ENCODE results near the gene PDZRN3.

- TF ChIP-seq CTCF (conservative IDR thresholded peaks at IDR 0.05) = no peak
- TF ChIP-seq EZH2 (IDR thresholded peaks at IDR 0.05; ENCODE audit: low read depth) = no peak
Observed at GRCh38 chr3:73407577-73407976, 217.2 kb downstream of the PDZRN3 start.

All from PC-9 (cell line).